Measurements from ENCODE around the gene FGF21. TPM values are rescaled to one million over a fixed set of nuclear protein-coding genes. Genes with fewer than 3 reads are reported as not detected.
"Not testable (repeated sequence)": the region's sequence is repeated elsewhere in the genome, so short reads cannot be mapped to it uniquely, and the experiment has no call there.

FGF21 gene
- total RNA-seq, 2 experiments from 2014 or later: not detected

DNA sequence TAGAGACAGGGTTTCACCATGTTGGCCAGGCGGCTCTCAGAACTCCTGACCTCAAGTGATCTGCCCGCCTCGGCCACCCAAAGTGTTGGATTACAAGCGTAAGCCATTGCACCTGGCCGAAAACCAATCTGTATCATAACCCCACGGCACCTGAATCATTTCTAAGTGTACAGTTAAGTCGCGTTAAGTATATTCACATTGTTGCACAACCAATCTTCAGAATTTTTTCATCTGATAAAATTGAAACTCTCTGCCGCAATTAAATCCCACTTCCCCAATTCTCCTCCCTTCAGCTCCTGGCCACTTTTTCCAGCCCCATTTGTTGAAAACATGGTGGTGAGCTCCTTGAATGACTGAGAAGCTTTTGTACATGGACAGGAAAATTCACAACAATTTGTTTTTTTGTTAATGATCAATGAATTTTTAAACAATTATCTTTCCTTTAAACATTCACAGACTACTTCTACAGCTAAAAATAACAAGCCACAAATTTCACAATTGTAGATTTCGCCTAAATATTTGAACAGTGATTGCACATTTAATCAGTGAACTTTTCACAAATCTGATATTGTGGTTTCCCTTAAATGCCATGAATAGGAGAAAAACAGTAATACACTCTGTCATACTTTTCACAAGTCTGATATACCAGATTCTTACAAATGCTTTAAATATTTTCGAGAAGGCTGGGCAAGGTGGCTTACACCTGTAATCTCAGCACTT is 13.8 kb downstream of the FGF21 start:
- ChIA-PET POLR2A (interaction anchor here (0.6 kb wide), 1 partner anchor 14 kb away, joined by 3 read pairs; the partner anchor contains the start of gene FGF21), CTCF (interaction anchor here (1.1 kb wide), 1 partner anchor 22 kb away, joined by 4 read pairs; the partner anchor contains the start of gene IZUMO1)
- H3K4me3 Mint-ChIP-seq: no peak overlapping the region
- no peaks in the 10 kb centered on the region for H3K4me1 Mint-ChIP-seq
- H3K27ac Mint-ChIP-seq: no peak overlapping the region
- H3K27me3 Mint-ChIP-seq: peaks cover 20% of the 10 kb centered on the region
- no peak for DNase-seq
- H3K9me3 Mint-ChIP-seq: no peaks in the 10 kb centered on the region
- no peaks in the 10 kb centered on the region for H3K36me3 Mint-ChIP-seq (ENCODE audit: low read depth)

DNA sequence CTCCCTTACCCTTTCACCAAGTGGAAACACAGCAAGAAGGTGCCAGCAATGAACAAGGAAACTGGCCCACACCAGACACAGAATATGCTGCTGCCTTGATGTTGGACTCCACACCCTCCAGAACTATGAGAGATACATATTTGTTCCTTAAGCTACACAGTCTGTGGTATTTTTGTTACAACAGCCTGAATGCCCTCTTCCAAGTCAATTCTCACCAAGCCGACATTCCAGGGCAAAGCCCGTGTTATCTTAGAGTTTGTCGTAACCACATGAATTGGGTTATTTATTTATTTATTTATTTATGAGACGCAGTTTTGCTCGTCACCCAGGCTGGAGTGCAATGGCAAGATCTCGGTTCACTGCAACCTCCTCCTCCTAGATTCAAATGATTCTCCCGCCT is 14.9 kb downstream of the FGF21 start:
- POLR2A ChIA-PET: no interaction called here

GRCh38 chr19:48770734-48771472 is 15.6 kb downstream of the FGF21 start:
- H3K4me3 Mint-ChIP-seq: no peak overlapping the region
- no peaks in the 10 kb centered on the region for H3K9me3 Mint-ChIP-seq
- peaks cover 18% of the 10 kb centered on the region for H3K27me3 Mint-ChIP-seq
- DNase-seq: no peak
- ChIA-PET CTCF (interaction anchor here (0.5 to 1.2 kb wide), 3 partner anchors 17 to 57 kb away, joined by 3 read pairs; no protein-coding TSS in a partner anchor), POLR2A (no interaction called here)
- H3K36me3 Mint-ChIP-seq (ENCODE audit: low read depth): no peaks in the 10 kb centered on the region
- no peak overlapping the region for H3K27ac Mint-ChIP-seq
- no peaks in the 10 kb centered on the region for H3K4me1 Mint-ChIP-seq

More for the DNA sequence above, 14.9 kb downstream of the FGF21 start:
- no peaks in the 10 kb centered on the region for H3K9me3 Mint-ChIP-seq
- no peak overlapping the region for H3K4me3 Mint-ChIP-seq
- H3K27me3 Mint-ChIP-seq: peaks cover 20% of the 10 kb centered on the region
- DNase-seq: no peak
- no peaks in the 10 kb centered on the region for H3K4me1 Mint-ChIP-seq
- no peaks in the 10 kb centered on the region for H3K36me3 Mint-ChIP-seq (ENCODE audit: low read depth)
- H3K27ac Mint-ChIP-seq: no peak overlapping the region
- CTCF ChIA-PET: interaction anchor here (0.5 to 1.2 kb wide), 3 partner anchors 18 to 58 kb away, joined by 3 read pairs; no protein-coding TSS in a partner anchor

- ChIA-PET CTCF (interaction anchor here (0.7 kb wide), 1 partner anchor 9 kb away, joined by 3 read pairs; no protein-coding TSS in a partner anchor), POLR2A (no interaction called here)
- no peak overlapping the region for H3K4me3 Mint-ChIP-seq
- H3K27ac Mint-ChIP-seq: no peak overlapping the region
- no peaks in the 10 kb centered on the region for H3K4me1 Mint-ChIP-seq
- H3K9me3 Mint-ChIP-seq: no peaks in the 10 kb centered on the region
- no peak for DNase-seq
- H3K27me3 Mint-ChIP-seq: peaks cover 18% of the 10 kb centered on the region
- no peaks in the 10 kb centered on the region for H3K36me3 Mint-ChIP-seq (ENCODE audit: low read depth)
Observed at GRCh38 chr19:48772503-48772953, 17.2 kb downstream of the FGF21 start.

DNA sequence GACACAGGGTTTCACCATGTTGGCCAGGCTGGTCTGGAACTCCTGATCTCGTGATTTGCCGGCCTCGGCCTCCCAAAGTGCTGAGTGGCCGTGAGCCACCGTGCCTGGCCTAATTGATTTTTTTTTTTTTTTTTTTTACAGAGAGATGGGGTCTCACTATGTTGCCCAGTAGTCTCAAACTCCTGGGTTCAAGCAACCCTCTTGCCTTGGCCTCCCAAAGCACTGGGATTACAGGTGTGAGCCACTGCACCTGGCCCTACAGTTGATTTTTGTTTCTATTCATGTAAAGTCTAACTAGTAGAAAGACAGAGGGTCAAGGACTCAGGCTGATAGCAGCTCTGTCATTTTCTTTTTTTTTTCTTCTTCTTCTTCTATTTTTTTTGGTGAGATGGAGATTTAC is 21.8 kb downstream of the FGF21 start:
- no peaks in the 10 kb centered on the region for H3K36me3 Mint-ChIP-seq (ENCODE audit: low read depth)
- POLR2A ChIA-PET: no interaction called here
- no peak overlapping the region for H3K4me3 Mint-ChIP-seq
- peaks cover 2% of the 10 kb centered on the region for H3K27me3 Mint-ChIP-seq
- H3K4me1 Mint-ChIP-seq: no peaks in the 10 kb centered on the region
- no peak overlapping the region for H3K27ac Mint-ChIP-seq
- no peak for DNase-seq
- no peaks in the 10 kb centered on the region for H3K9me3 Mint-ChIP-seq
- CTCF ChIA-PET: interaction anchor here (0.6 to 0.8 kb wide), 3 partner anchors 66 to 216 kb away, joined by 3 to 6 read pairs (median 3); partner anchors contain the start of gene GYS1

DNA sequence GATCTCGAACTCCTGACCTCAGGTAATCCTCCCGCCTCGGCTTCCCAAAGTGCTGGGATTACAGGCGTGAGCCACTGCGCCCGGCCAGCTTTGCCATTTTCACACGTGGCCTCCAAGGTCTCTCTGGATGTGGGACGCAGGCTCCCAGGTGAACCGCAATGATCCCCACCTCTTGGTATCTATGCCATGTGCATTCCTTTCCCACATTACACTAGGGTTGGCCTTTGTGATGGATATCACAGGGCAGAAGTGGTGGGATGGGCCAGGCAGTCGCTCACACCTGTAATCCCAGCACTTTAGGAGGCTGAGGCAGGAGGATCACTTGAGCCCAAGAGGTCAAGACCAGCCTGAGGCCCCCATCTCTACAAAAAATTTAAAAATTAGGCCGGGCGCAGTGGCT is 22.4 kb downstream of the FGF21 start:
- Mint-ChIP-seq H3K27ac (no peak overlapping the region), H3K36me3 (ENCODE audit: low read depth) (no peaks in the 10 kb centered on the region), H3K4me1 (peaks cover 3% of the 10 kb centered on the region), H3K9me3 (no peaks in the 10 kb centered on the region), H3K27me3 (peaks cover 2% of the 10 kb centered on the region), H3K4me3 (no peak overlapping the region)
- no peak for DNase-seq
- POLR2A ChIA-PET: no interaction called here
- CTCF ChIA-PET: interaction anchor here (0.7 to 1.9 kb wide), 3 partner anchors 11 to 66 kb away, joined by 3 to 10 read pairs (median 3); no protein-coding TSS in a partner anchor

DNA sequence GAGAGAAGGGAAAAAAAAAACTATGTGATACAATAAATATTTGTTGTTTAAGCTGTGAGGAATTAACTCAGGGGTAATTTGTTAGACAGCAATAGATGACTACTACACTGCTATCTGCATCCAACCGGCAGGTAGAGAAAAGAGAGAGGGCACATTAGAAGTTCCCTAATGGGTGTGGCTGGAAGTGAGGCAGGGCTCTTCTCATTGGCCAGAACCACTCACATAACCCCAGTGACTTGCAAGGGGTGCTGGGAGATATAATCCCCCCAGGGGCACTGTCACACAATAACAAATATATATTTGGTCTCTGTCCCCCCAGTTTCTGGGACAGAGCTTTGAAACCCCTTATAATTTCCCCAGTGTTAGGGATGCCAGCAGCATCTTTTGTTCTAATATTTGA is 24.3 kb downstream of the FGF21 start:
- no peak for DNase-seq
- Mint-ChIP-seq H3K4me3 (no peak overlapping the region), H3K27ac (no peak overlapping the region), H3K9me3 (no peaks in the 10 kb centered on the region), H3K36me3 (ENCODE audit: low read depth) (no peaks in the 10 kb centered on the region), H3K4me1 (peaks cover 5% of the 10 kb centered on the region), H3K27me3 (peaks cover 2% of the 10 kb centered on the region)
- CTCF ChIA-PET: interaction anchor here (1.9 kb wide), 1 partner anchor 16 kb away, joined by 10 read pairs; no protein-coding TSS in a partner anchor
- POLR2A ChIA-PET: no interaction called here

- Mint-ChIP-seq H3K4me1 (peaks cover 5% of the 10 kb centered on the region), H3K36me3 (ENCODE audit: low read depth) (no peaks in the 10 kb centered on the region), H3K4me3 (no peak overlapping the region), H3K27ac (no peak overlapping the region), H3K27me3 (peaks cover 2% of the 10 kb centered on the region), H3K9me3 (no peaks in the 10 kb centered on the region)
- CTCF ChIA-PET: interaction anchor here (0.6 kb wide), 2 partner anchors 44 to 116 kb away, joined by 3 to 4 read pairs; no protein-coding TSS in a partner anchor
- POLR2A ChIA-PET: no interaction called here
- no peak for DNase-seq
Observed at GRCh38 chr19:48780631-48781391, 25.5 kb downstream of the FGF21 start.

GRCh38 chr19:48784527-48784926 is 29.2 kb downstream of the FGF21 start:
- peaks cover 5% of the 10 kb centered on the region for H3K4me1 Mint-ChIP-seq
- no peak for DNase-seq
- H3K4me3 Mint-ChIP-seq: no peak overlapping the region
- no peaks in the 10 kb centered on the region for H3K36me3 Mint-ChIP-seq (ENCODE audit: low read depth)
- no peaks in the 10 kb centered on the region for H3K9me3 Mint-ChIP-seq
- CTCF ChIA-PET: interaction anchor here (1.2 to 2.2 kb wide), 2 partner anchors 11 to 58 kb away, joined by 5 to 8 read pairs; no protein-coding TSS in a partner anchor
- peaks cover 2% of the 10 kb centered on the region for H3K27me3 Mint-ChIP-seq
- POLR2A ChIA-PET: no interaction called here
- H3K27ac Mint-ChIP-seq: no peak overlapping the region

DNA sequence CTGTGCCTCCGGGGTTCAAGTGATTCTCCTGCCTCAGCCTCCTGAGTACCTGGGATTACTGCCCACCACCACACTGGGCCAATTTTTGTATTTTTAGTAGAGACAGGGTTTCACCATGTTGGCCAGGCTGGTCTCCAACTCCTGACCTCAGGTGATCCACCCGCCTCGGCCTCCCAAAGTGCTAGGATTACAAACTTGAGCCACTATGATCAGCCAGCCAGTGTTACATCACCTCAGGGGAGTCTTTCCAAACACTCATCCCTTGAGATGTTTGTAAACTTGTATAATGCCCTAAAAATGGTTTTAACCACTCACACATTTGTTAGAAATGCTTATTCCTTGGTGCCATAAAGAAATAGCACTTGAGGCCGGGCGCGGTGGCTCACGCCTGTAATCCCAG is 31.1 kb downstream of the FGF21 start:
- CTCF ChIA-PET; POLR2A ChIA-PET; H3K36me3 Mint-ChIP-seq (ENCODE audit: low read depth); H3K27ac Mint-ChIP-seq; H3K4me3 Mint-ChIP-seq; DNase-seq; H3K27me3 Mint-ChIP-seq; H3K4me1 Mint-ChIP-seq; H3K9me3 Mint-ChIP-seq: not testable (repeated sequence)

DNA sequence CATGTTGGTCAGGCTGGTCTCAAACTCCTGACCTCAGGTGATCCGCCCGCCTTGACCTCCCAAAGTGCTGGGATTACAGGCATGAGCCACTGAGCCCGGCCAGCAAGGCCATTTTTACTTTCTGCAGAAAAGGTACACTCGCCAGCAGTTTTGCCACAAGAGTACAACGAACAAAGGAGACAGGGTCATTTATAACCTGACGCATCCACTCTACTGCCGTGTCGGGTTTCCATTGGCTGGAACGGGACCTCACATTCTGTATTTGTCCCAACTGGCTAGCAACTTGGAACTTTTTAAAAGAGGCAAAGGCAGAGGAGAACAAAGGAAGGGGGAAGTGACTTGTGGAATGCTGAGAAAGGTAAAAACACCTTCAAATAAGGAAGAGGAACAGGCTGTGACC is 32.0 kb downstream of the FGF21 start:
- DNase-seq; H3K9me3 Mint-ChIP-seq; H3K4me1 Mint-ChIP-seq; H3K4me3 Mint-ChIP-seq; H3K27ac Mint-ChIP-seq; POLR2A ChIA-PET; H3K27me3 Mint-ChIP-seq; H3K36me3 Mint-ChIP-seq (ENCODE audit: low read depth): not testable (repeated sequence)
- CTCF ChIA-PET: interaction anchor here (0.7 to 3.5 kb wide), 11 partner anchors 10 to 183 kb away, joined by 3 to 51 read pairs (median 4); partner anchors contain the start of gene HSD17B14

DNA sequence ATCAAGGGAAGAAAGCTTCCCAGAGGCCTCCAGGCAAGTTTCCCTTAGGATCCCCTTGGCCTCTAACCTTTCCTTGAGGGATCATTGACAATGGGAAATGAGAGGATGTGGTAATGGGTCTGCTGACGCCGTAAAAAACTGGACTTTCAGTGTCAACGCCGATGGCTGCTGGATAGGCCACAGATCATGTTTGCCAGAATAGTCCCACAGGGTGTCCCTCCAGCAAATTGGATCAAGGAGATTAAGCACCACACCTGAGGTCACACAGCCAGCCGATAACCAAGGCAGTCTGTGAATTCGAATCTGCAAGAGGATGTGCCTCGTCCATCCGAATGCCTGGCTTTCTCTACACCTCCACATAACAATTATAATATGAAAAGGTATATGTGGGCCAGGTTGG is 37.9 kb downstream of the FGF21 start:
- no peaks in the 10 kb centered on the region for H3K36me3 Mint-ChIP-seq (ENCODE audit: low read depth)
- DNase-seq: no peak
- ChIA-PET CTCF (interaction anchor here (1.6 to 3.3 kb wide), 3 partner anchors 37 to 48 kb away, joined by 5 to 45 read pairs (median 35); partner anchors contain the start of gene HSD17B14), POLR2A (no interaction called here)
- H3K27ac Mint-ChIP-seq: no peak overlapping the region
- peaks cover 12% of the 10 kb centered on the region for H3K4me1 Mint-ChIP-seq
- H3K4me3 Mint-ChIP-seq: no peak overlapping the region
- H3K9me3 Mint-ChIP-seq: no peaks in the 10 kb centered on the region
- H3K27me3 Mint-ChIP-seq: no peaks in the 10 kb centered on the region
